ENCODE data around the gene MIDN.
A peak's percentile ranks its signal among the peaks of the same experiment; 100 is the strongest.

GRCh38 chr19:1266129-1266915 is 17.9 kb downstream of the MIDN start:
- no peak for TF ChIP-seq CTCF (conservative IDR thresholded peaks at IDR 0.05; ENCODE audit: low read depth, low read length)
- peak; percentile 14; the same call in 1 of the 2 replicates for TF ChIP-seq POLR2A (IDR thresholded peaks at IDR 0.05; ENCODE audit: low read depth, low read length)
- TF ChIP-seq MAFK (IDR thresholded peaks at IDR 0.05; ENCODE audit: low read depth, low read length) = no peak
- peak; percentile 16; the same call in 1 of the 2 replicates for TF ChIP-seq MXI1 (IDR thresholded peaks at IDR 0.05; ENCODE audit: borderline replicate concordance, low read depth, low read length)
- no peak for TF ChIP-seq USF2 (IDR thresholded peaks at IDR 0.05; ENCODE audit: low read depth, low read length)
- TF ChIP-seq RCOR1 (IDR thresholded peaks at IDR 0.05; ENCODE audit: insufficient replicate concordance, low read length) = no peak
- TF ChIP-seq SMC3 (IDR thresholded peaks at IDR 0.05; ENCODE audit: low read depth, low read length) = no peak
